Keratinocyte (primary cell): ENCODE measurements around the gene KAZALD1. TPM values are rescaled to one million over a fixed set of nuclear protein-coding genes. Genes with fewer than 3 reads are reported as not detected.

Experiments
- DNase-seq: peaks from one replicate; pipeline ENCODE4 v3.0.0-alpha.2; 2011; ENCODE audit warnings: low read depth, missing footprints, low spot score
- FAIRE-seq: peaks from 2 replicates; lab custom pipeline; 2011; peaks lifted over from hg19 to GRCh38; lab: Jason Lieb, UNC
- H2AFZ ChIP-seq: 2 replicates; pipeline ENCODE4 v1.6.0; 2012; ENCODE audit warnings: low read length, control low read depth, inconsistent platforms; ENCODE audit not compliant: control insufficient read depth
- H3K27ac ChIP-seq: 2 replicates; pipeline ENCODE4 v1.5.1; 2011; ENCODE audit warnings: low read length; ENCODE audit not compliant: control insufficient read depth, insufficient read depth
- H3K27me3 ChIP-seq: 3 replicates; pipeline ENCODE4 v1.6.0; 2011; ENCODE audit warnings: low read length; ENCODE audit not compliant: control insufficient read depth, insufficient read depth; ENCODE audit errors: extremely low read depth
- H3K36me3 ChIP-seq, 2 experiments: 2 replicates in 1 of 2; 3 replicates in 1 of 2; pipeline ENCODE4 v1.5.1; 2011; ENCODE audit warnings: low read length in 2 of 2, mild to moderate bottlenecking in 1 of 2; ENCODE audit not compliant: control insufficient read depth in 2 of 2, insufficient read depth in 2 of 2; ENCODE audit errors: extremely low read depth in 1 of 2
- H3K4me1 ChIP-seq: 3 replicates; pipeline ENCODE4 v1.5.1; 2011; ENCODE audit warnings: low read length; ENCODE audit not compliant: control insufficient read depth, insufficient read depth; ENCODE audit errors: extremely low read depth
- H3K4me2 ChIP-seq: 3 replicates; pipeline ENCODE4 v1.6.0; 2011; ENCODE audit warnings: low read depth, low read length; ENCODE audit not compliant: control insufficient read depth, insufficient read depth; ENCODE audit errors: extremely low read depth
- H3K4me3 ChIP-seq, 3 experiments: fragments of 200-600 bp in 1 of 3; sonication (generic) in 1 of 3; 2 replicates in 2 of 3; 3 replicates in 1 of 3; pipeline ENCODE4 v1.5.1; 2011 to 2016; ENCODE audit warnings: low read length in 3 of 3, mild to moderate bottlenecking in 3 of 3, control low read depth in 2 of 3, inconsistent platforms in 1 of 3, low read depth in 1 of 3, mixed read lengths in 1 of 3, mixed run types in 1 of 3, moderate library complexity in 1 of 3; ENCODE audit not compliant: control insufficient read depth in 2 of 3, insufficient read depth in 2 of 3; ENCODE audit errors: extremely low read depth in 1 of 3
- H3K79me2 ChIP-seq: 2 replicates; pipeline ENCODE4 v1.6.0; 2012; ENCODE audit warnings: low read length; ENCODE audit not compliant: control insufficient read depth, insufficient read depth
- H3K9ac ChIP-seq: 3 replicates; pipeline ENCODE4 v1.6.0; 2011; ENCODE audit warnings: low read length; ENCODE audit not compliant: control insufficient read depth, insufficient read depth; ENCODE audit errors: extremely low read depth
- H3K9me1 ChIP-seq: 3 replicates; pipeline ENCODE4 v1.6.0; 2011; ENCODE audit warnings: low read length; ENCODE audit not compliant: control insufficient read depth, insufficient read depth; ENCODE audit errors: extremely low read depth
- H3K9me3 ChIP-seq: 2 replicates; pipeline ENCODE4 v1.5.1; 2012; ENCODE audit warnings: low read depth, low read length; ENCODE audit not compliant: control insufficient read depth
- H4K20me1 ChIP-seq: 3 replicates; pipeline ENCODE4 v1.6.0; 2011; ENCODE audit warnings: low read length; ENCODE audit not compliant: control insufficient read depth, insufficient read depth; ENCODE audit errors: extremely low read depth
- CTCF ChIP-seq, 3 experiments: IDR thresholded peaks in 1 of 3; conservative IDR thresholded peaks in 1 of 3; optimal IDR thresholded peaks in 1 of 3; 2 replicates in 2 of 3; 3 replicates in 1 of 3; pipeline versions ENCODE3 to v1.5.1; 2011; ENCODE audit warnings: low read length in 3 of 3, mild to moderate bottlenecking in 3 of 3, moderate library complexity in 2 of 3, control low read depth in 1 of 3, inconsistent platforms in 1 of 3; ENCODE audit not compliant: insufficient read depth in 2 of 3; ENCODE audit errors: extremely low read depth in 1 of 3
- EZH2 ChIP-seq: IDR thresholded peaks from one replicate; pipeline ENCODE4 v1.6.1; 2012; ENCODE audit warnings: inconsistent platforms, mild to moderate bottlenecking, low read length, moderate library complexity
- dilution Hi-C: fragments of 300-500 bp; cut with MboI; formaldehyde crosslinking; loops from one replicate; pipeline ENCODE4 v1.7.0; 2020; ENCODE audit warnings: low sequenced_read_pairs; ENCODE audit not compliant: extremely low pct_ligation_motif_present
- polyA plus RNA-seq, 5 experiments: library from polyadenylated mRNA; depleted of rRNA in 3 of 5; stranded (reverse) in 3 of 5; stranded (forward) in 1 of 5; unstranded in 1 of 5; fragments of >200 nt; gene quantifications; 1 replicate in 1 of 5; 2 replicates in 3 of 5; 3 replicates in 1 of 5; pipeline versions ENCODE4 v1.2.1 to v1.2.3, GENCODE V29; 2011 to 2012; ENCODE audit warnings: missing spikeins in 2 of 5, low read depth in 1 of 5, low replicate concordance in 1 of 5

Gene KAZALD1
- polyA plus RNA-seq, 1 donor (not counting 4 experiments of a cell fraction or from before 2014, with no cell fraction given): 0.08 TPM

DNA sequence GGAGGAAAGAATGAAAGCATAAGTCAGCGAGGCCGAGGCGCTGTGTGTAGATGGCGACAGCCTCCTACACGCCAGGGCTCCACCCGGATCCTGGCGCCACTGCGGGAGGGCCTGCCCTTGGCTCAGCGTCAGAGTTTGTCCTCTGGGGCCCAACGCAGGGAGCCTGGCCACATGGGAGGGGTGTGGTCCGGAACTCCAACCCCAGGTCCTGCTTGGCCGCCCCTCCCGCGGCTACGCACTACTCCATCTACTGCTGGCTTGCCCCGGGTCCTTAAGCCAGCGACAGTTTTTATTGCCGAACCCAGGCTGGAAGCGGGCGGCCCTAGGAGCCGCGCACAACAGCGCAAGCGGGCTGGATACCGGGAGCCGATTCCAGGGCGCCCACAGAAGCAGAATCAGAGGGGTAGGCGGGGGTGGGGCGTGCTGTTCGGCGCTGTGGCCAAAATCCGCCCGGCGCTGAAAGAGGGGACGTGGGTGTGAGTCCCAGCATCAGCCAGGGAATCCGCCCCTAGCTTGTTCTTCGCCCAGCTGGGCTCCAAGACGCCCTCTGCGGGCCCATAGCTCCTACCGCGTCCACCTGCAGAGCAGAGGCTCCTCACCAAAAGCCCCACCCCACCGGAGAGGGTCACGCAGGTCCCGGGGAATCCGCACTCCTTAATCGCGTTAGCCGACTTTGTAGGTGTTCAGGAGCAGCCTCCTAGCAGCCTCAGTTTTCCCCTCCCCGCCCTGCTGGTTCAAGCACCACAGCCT, 4.5 kb downstream of the KAZALD1 start:
- Histone ChIP-seq H3K9me1 (no peaks in the 10 kb centered on the region), H3K4me1 (peaks cover 13% of the 10 kb centered on the region), H3K4me2 (peak overlapping the region; percentile 84), H3K9ac (no peak overlapping the region), H4K20me1 (no peaks in the 10 kb centered on the region), H3K27ac (no peak overlapping the region), H3K9me3 (no peaks in the 10 kb centered on the region), H2AFZ (peak overlapping the region; percentile 53), H3K27me3 (peaks cover 26% of the 10 kb centered on the region), H3K4me3 (peak overlapping the region; percentile 13 to 66 (median 53)), H3K36me3 (no peaks in the 10 kb centered on the region), H3K79me2 (no peaks in the 10 kb centered on the region)
- TF ChIP-seq CTCF (optimal IDR thresholded peaks at IDR 0.05 in 1 of 3, IDR thresholded peaks at IDR 0.05 in 1 of 3, conservative IDR thresholded peaks at IDR 0.05 in 1 of 3; ENCODE audit: extremely low read depth in 1 of 3, insufficient read depth in 2 of 3, low read length in 3 of 3) (peak; percentile 52 to 76 (median 71)), EZH2 (no peak)
- no peak for DNase-seq
- dilution Hi-C loops: no loop called here
- FAIRE-seq: no peak

DNA sequence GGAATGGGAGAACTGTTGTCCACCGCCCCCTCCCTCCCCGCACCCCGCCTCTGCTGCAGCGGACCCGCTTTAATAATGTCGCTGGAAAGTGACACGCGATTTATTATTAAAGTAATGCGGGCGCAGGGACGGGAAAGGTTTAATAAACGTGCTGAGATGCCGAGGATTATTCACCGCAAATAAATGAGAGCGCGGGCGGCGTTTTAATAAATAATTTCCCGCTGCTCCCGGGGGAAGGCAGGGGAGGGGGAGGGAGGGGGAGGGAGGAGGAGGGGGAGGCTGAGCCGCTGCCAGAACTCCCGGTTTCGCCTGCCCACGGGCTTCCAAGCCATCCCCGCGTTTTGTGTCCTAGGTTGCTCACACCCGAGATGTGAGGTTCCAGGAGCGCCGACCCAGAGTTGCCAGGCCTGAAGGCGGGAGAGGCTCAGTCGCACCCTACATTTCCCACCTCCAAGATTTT, 5.1 kb downstream of the KAZALD1 start:
- Histone ChIP-seq H3K79me2 (no peaks in the 10 kb centered on the region), H3K27me3 (peaks cover 25% of the 10 kb centered on the region), H3K36me3 (no peaks in the 10 kb centered on the region), H3K4me2 (peak overlapping the region; percentile 84), H4K20me1 (no peaks in the 10 kb centered on the region), H3K4me3 (peak overlapping the region; percentile 41 to 78 (median 66)), H3K9ac (peak overlapping the region; percentile 49), H3K4me1 (peaks cover 13% of the 10 kb centered on the region), H2AFZ (peak overlapping the region; percentile 84), H3K27ac (no peak overlapping the region), H3K9me3 (no peaks in the 10 kb centered on the region), H3K9me1 (no peaks in the 10 kb centered on the region)
- TF ChIP-seq CTCF (optimal IDR thresholded peaks at IDR 0.05 in 1 of 3, IDR thresholded peaks at IDR 0.05 in 1 of 3, conservative IDR thresholded peaks at IDR 0.05 in 1 of 3; ENCODE audit: extremely low read depth in 1 of 3, insufficient read depth in 2 of 3, low read length in 3 of 3): no peak
- TF ChIP-seq EZH2: peak; percentile 41
- dilution Hi-C loops: no loop called here
- DNase-seq (no peak), FAIRE-seq (no peak)
